HepG2 (cell line): ENCODE measurements around the gene COPS7A. TPM values are rescaled to one million over a fixed set of nuclear protein-coding genes. Genes with fewer than 3 reads are reported as not detected.

ENCODE experiments used
- ATF4 ChIP-seq, 2 experiments: fragments of 450-650 bp in 1 of 2; sonication (generic) in 1 of 2; formaldehyde crosslinking; IDR thresholded peaks; 2 replicates each; pipeline versions ENCODE4 v1.5.0 to v1.8.0; 2020 to 2022; ENCODE audit warnings: mild to moderate bottlenecking in 1 of 2, missing genetic modification reagents in 1 of 2
- ATF5 ChIP-seq: sonication (generic); formaldehyde crosslinking; IDR thresholded peaks from 2 replicates; pipeline ENCODE4 v1.4.0; 2020; ENCODE audit warnings: mild to moderate bottlenecking, low read depth, missing genetic modification reagents
- DNMT3B ChIP-seq: conservative IDR thresholded peaks from 2 replicates; pipeline ENCODE4 v1.6.1; 2016; ENCODE audit warnings: missing biosample characterization, control low read depth
- ERF ChIP-seq: IDR thresholded peaks from 2 replicates; pipeline ENCODE4 v1.6.1; 2018; ENCODE audit warnings: missing biosample characterization, missing genetic modification reagents
- GMEB2 ChIP-seq: IDR thresholded peaks from 2 replicates; pipeline ENCODE4 v1.6.1; 2016; ENCODE audit warnings: missing biosample characterization, missing genetic modification reagents, low read depth
- HNF1A ChIP-seq, 2 experiments: sonication (generic) in 1 of 2; formaldehyde crosslinking in 1 of 2; IDR thresholded peaks; 2 replicates each; pipeline versions ENCODE4 v1.4.0 to v1.6.1; 2016 to 2020; ENCODE audit warnings: borderline replicate concordance in 1 of 2, low read depth in 1 of 2, mild to moderate bottlenecking in 1 of 2, missing genetic modification reagents in 1 of 2
- KLF15 ChIP-seq: sonication (generic); formaldehyde crosslinking; IDR thresholded peaks from 2 replicates; pipeline ENCODE4 v1.8.1; 2023; ENCODE audit warnings: borderline replicate concordance, mild to moderate bottlenecking, inconsistent platforms, missing genetic modification reagents, mixed read lengths
- MTA3 ChIP-seq: sonication (generic); formaldehyde crosslinking; IDR thresholded peaks from 2 replicates; pipeline ENCODE4 v1.4.0; 2020; ENCODE audit warnings: missing genetic modification reagents
- RBM22 ChIP-seq: fragments of 200-400 bp; formaldehyde crosslinking; optimal IDR thresholded peaks from 2 replicates; pipeline ENCODE3; 2017; ENCODE audit warnings: mild to moderate bottlenecking, low read length, moderate library complexity
- TFE3 ChIP-seq: IDR thresholded peaks from 2 replicates; pipeline ENCODE4 v1.6.1; 2016
- ZHX2 ChIP-seq, 2 experiments: sonication (generic) in 1 of 2; formaldehyde crosslinking in 1 of 2; IDR thresholded peaks; 2 replicates each; pipeline versions ENCODE4 v1.6.1 to v1.9.0; 2014 to 2022; ENCODE audit warnings: antibody characterized with exemption in 1 of 2, borderline replicate concordance in 1 of 2, inconsistent platforms in 1 of 2, low read depth in 1 of 2, missing genetic modification reagents in 1 of 2
- ZNF225 ChIP-seq: sonication (generic); formaldehyde crosslinking; IDR thresholded peaks from 2 replicates; pipeline ENCODE4 v1.4.0; 2020; ENCODE audit warnings: mild to moderate bottlenecking, missing genetic modification reagents
- ZNF629 ChIP-seq: sonication (generic); formaldehyde crosslinking; conservative IDR thresholded peaks from 2 replicates; pipeline ENCODE4 v1.5.0; 2020; ENCODE audit warnings: missing genetic modification reagents
- polyA plus RNA-seq, 8 experiments: library from polyadenylated mRNA; depleted of rRNA in 3 of 8; stranded (reverse) in 7 of 8; unstranded in 1 of 8; fragments of >200 nt; fragmentation: Illumina TruSeq in 4 of 8; extraction: Trizol in 4 of 8; gene quantifications; 2 replicates each; pipeline versions ENCODE4 v1.2.1 to v1.2.3, GENCODE V29; 2011 to 2016; ENCODE audit warnings: low read depth in 4 of 8, missing spikeins in 1 of 8, mixed read lengths in 1 of 8; ENCODE audit not compliant: insufficient read depth in 1 of 8
- total RNA-seq, 5 experiments: library from RNA; depleted of rRNA; stranded (reverse); fragments of >200 nt; fragmentation: Illumina TruSeq; extraction: Trizol; gene quantifications; 2 replicates each; pipeline ENCODE4 v1.2.3, GENCODE V29; 2016; ENCODE audit warnings: low read depth in 1 of 5

COPS7A gene
- total and polyA plus RNA-seq, 2 of the 13 experiments (the other 11 are each of a cell fraction or from before 2014, with no cell fraction given): 40.0 to 73.6 TPM

GRCh38 chr12:6688543-6688998 lies 35.3 kb upstream of the COPS7A start (continued):
- peak; percentile 77 for TF ChIP-seq ZHX2 (IDR thresholded peaks at IDR 0.05; ENCODE audit: low read depth)
- TF ChIP-seq ZHX2 (CRISPR knock-in tag; IDR thresholded peaks at IDR 0.05; ENCODE audit: borderline replicate concordance): no peak
- no peak for TF ChIP-seq ZNF225 (CRISPR knock-in tag)
- TF ChIP-seq ATF4 (CRISPR knock-in tag; IDR thresholded peaks at IDR 0.05): no peak
- TF ChIP-seq RBM22: no peak
- TF ChIP-seq MTA3: no peak
- no peak for TF ChIP-seq HNF1A (IDR thresholded peaks at IDR 0.05; ENCODE audit: low read depth)
- TF ChIP-seq HNF1A (CRISPR knock-in tag; IDR thresholded peaks at IDR 0.05; ENCODE audit: borderline replicate concordance): no peak
- no peak for TF ChIP-seq GMEB2 (CRISPR knock-in tag)
- no peak for TF ChIP-seq ZNF629
- no peak for TF ChIP-seq ERF (CRISPR knock-in tag)
- no peak for TF ChIP-seq DNMT3B (CRISPR knock-in tag)
- TF ChIP-seq ATF5 (CRISPR knock-in tag): no peak
- no peak for TF ChIP-seq KLF15
- no peak for TF ChIP-seq TFE3 (CRISPR knock-in tag)
